Transverse colon (tissue), 4 donors: Measurements from ENCODE around the gene FSTL5. TPM values are rescaled to one million over a fixed set of nuclear protein-coding genes. Genes with fewer than 3 reads are reported as not detected.

ENCODE experiments used
- DNase-seq: peaks from one replicate; pipeline ENCODE4 v3.0.0-alpha.2; 2019
- H3K27ac ChIP-seq, 4 donors: fragments of 200-600 bp; sonication (generic); 2 replicates each; pipeline ENCODE4 v1.5.1; 2016 to 2018; ENCODE audit warnings: inconsistent platforms in 4 of 4
- H3K27me3 ChIP-seq: fragments of 200-600 bp; sonication (generic); 2 replicates; pipeline ENCODE4 v1.5.1; 2017; ENCODE audit warnings: inconsistent platforms
- H3K36me3 ChIP-seq, 4 donors: fragments of 200-600 bp; sonication (generic); 2 replicates each; pipeline ENCODE4 v1.5.1; 2017 to 2019; ENCODE audit warnings: inconsistent platforms in 4 of 4
- H3K4me1 ChIP-seq, 4 donors: fragments of 200-600 bp; sonication (generic); 2 replicates each; pipeline ENCODE4 v1.5.1; 2017 to 2020; ENCODE audit warnings: inconsistent platforms in 4 of 4
- H3K4me3 ChIP-seq, 4 donors: fragments of 200-600 bp; sonication (generic); 1 replicate in 1 of 4; 2 replicates in 3 of 4; pipeline versions ENCODE4 v1.5.1 to v1.6.1; 2017 to 2019; ENCODE audit warnings: inconsistent platforms in 4 of 4
- H3K9me3 ChIP-seq, 2 donors: fragments of 200-600 bp; sonication (generic); 2 replicates each; pipeline ENCODE4 v1.5.1; 2017 to 2019; ENCODE audit warnings: inconsistent platforms in 2 of 2
- EP300 ChIP-seq: sonication (generic); formaldehyde crosslinking; IDR thresholded peaks from one replicate; pipeline ENCODE4 v1.6.1; 2017; ENCODE audit warnings: antibody characterized with exemption, low read depth
- POLR2A ChIP-seq: fragments of 450-650 bp; IDR thresholded peaks from one replicate; pipeline ENCODE4 v1.6.1; 2016; ENCODE audit warnings: antibody characterized with exemption, mild to moderate bottlenecking, moderate library complexity
- POLR2AphosphoS5 ChIP-seq, 3 donors: sonication (generic); formaldehyde crosslinking; IDR thresholded peaks; one replicate each; pipeline ENCODE4 v1.6.1; 2016; ENCODE audit warnings: antibody characterized with exemption in 3 of 3
- WGBS, 2 donors: methylation state at CpG; one replicate each; pipeline ENCODE4 v1.1.5; 2018; ENCODE audit warnings: low coverage in 1 of 2; 5-methylcytosine and 5-hydroxymethylcytosine counted together
- in situ Hi-C, 4 donors: fragments of 200-750 bp; cut with MboI; loops; one replicate each; pipeline versions ENCODE4 v1.15.0 to v1.15.1; 2017; ENCODE audit warnings: low sequenced_read_pairs in 3 of 4, low pct_ligation_motif_present in 1 of 4, low pct_unique_long_range_greater_than_20kb in 1 of 4
- intact Hi-C: fragments of 100-400 bp; cut with DNase I; formaldehyde crosslinking; loops from one replicate; pipeline ENCODE4 v1.15.1; 2023; ENCODE audit warnings: low total_unique reads
- total RNA-seq, 4 donors: library from RNA; depleted of rRNA; stranded (reverse); fragments of >200 nt; gene quantifications; one replicate each; pipeline ENCODE4 v1.1.0, GENCODE V29; 2016
- TF ChIP-seq, protein P1 (sequence below), 5 experiments: fragments of 200-600 bp in 3 of 5; fragments of 450-650 bp in 2 of 5; sonication (generic) in 3 of 5; IDR thresholded peaks; 1 replicate in 2 of 5; 2 replicates in 3 of 5; pipeline ENCODE4 v1.5.1; 2016 to 2017; ENCODE audit warnings: antibody characterized with exemption in 5 of 5, inconsistent platforms in 3 of 5, mild to moderate bottlenecking in 2 of 5, moderate library complexity in 1 of 5

The FSTL5 gene
- total RNA-seq, 4 donors from 2014 or later: 0.14 to 0.16 TPM; not detected in 2

DNA sequence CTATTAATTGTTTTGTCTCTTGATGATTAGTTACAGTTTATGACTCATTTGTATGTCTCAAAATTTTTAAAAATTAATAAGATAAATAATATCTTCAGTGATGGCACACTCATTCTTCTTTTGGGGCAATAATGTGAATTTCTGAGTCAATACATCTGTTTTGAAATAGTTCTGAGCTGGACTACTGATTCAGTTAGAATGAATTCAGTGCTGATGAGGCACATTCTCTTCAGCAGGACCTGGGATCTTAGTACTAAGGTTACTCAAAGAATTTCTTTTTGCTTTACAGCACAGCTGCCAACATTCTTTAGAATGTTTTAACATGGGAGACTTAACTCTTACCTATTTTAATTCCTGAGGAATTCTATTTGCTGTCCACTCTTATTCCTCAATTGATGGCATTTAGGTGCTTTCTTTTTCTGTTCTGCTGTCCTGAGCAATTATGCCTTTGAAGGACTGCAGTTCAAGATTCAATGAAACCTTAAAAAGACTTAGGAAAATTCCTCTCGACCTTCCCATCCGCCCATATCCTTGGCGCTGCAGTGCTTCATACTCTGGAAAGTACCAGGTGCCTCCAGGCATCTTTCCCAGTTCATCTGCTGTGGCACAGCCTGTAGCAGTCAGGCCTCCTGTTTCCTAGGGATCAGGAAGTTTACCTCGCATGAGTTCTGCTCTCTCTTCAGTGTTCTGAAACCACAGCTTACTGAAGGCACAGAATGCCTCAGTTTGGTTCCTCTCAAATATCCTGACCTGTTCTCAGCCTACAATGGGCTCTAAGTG is 213.7 kb downstream of the FSTL5 start:
- WGBS, 2 donors: 66 to 87% methylated on average over 3 to 4 of the region's 4 CpGs
- no peak overlapping the region for H3K4me3 ChIP-seq
- no peaks in the 10 kb centered on the region for H3K9me3 ChIP-seq
- in situ Hi-C loops (no loop called here), intact Hi-C loops (no loop called here)
- no peak overlapping the region for H3K27ac ChIP-seq
- no peaks in the 10 kb centered on the region for H3K36me3 ChIP-seq
- no peaks in the 10 kb centered on the region for H3K27me3 ChIP-seq
- TF ChIP-seq, protein P1, sequence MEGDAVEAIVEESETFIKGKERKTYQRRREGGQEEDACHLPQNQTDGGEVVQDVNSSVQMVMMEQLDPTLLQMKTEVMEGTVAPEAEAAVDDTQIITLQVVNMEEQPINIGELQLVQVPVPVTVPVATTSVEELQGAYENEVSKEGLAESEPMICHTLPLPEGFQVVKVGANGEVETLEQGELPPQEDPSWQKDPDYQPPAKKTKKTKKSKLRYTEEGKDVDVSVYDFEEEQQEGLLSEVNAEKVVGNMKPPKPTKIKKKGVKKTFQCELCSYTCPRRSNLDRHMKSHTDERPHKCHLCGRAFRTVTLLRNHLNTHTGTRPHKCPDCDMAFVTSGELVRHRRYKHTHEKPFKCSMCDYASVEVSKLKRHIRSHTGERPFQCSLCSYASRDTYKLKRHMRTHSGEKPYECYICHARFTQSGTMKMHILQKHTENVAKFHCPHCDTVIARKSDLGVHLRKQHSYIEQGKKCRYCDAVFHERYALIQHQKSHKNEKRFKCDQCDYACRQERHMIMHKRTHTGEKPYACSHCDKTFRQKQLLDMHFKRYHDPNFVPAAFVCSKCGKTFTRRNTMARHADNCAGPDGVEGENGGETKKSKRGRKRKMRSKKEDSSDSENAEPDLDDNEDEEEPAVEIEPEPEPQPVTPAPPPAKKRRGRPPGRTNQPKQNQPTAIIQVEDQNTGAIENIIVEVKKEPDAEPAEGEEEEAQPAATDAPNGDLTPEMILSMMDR (IDR thresholded peaks at IDR 0.05): no peak
- TF ChIP-seq POLR2AphosphoS5 (IDR thresholded peaks at IDR 0.05): no peak
- no peak for TF ChIP-seq EP300
- TF ChIP-seq POLR2A: no peak
- H3K4me1 ChIP-seq: no peaks in the 10 kb centered on the region
- DNase-seq: no peak

DNA sequence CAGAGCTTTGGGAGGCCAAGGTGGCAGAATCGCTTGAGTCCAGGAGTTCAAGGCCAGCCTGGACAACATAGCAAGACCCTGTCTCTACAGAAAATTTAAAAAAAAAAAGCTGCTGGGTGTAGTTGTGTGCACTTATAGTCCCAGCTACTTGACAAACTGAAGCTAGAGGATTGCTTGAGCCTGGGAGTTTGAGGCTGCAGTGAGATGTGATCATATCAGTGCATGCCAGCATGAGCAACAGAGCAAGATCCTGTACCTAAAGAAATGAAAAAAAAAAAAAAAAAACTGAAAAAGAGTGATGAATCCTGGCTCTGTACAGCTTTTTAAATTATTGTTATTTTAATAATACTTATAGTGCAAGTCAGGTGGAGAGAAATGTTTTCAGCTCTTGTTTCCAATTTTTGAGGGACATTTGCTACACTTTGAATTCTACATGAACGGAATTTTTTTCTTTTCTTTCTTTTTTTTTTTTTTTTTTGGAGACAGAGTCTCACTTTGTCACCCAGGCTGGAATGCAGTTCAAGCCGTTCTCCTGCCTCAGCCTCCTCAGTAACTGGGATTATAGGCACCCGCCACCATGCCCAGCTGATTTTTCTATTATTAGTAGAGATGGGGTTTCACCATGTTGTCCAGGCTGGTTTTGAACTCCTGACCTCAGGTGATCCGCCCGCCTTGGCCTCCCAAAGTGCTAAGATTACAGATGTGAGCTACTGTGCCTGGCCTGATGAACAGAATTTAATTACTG is 215.6 kb downstream of the FSTL5 start:
- DNase-seq: no peak
- Histone ChIP-seq H3K4me3 (no peak overlapping the region), H3K36me3 (no peaks in the 10 kb centered on the region), H3K27ac (no peak overlapping the region), H3K9me3 (no peaks in the 10 kb centered on the region), H3K27me3 (no peaks in the 10 kb centered on the region), H3K4me1 (no peaks in the 10 kb centered on the region)
- TF ChIP-seq EP300 (no peak), POLR2A (no peak), POLR2AphosphoS5 (IDR thresholded peaks at IDR 0.05) (no peak)
- TF ChIP-seq, protein P1 (IDR thresholded peaks at IDR 0.05): no peak
- 75 to 93% methylated on average over 6 of the region's 6 CpGs for WGBS, 2 donors
- intact Hi-C loops (no loop called here), in situ Hi-C loops (no loop called here)

DNA sequence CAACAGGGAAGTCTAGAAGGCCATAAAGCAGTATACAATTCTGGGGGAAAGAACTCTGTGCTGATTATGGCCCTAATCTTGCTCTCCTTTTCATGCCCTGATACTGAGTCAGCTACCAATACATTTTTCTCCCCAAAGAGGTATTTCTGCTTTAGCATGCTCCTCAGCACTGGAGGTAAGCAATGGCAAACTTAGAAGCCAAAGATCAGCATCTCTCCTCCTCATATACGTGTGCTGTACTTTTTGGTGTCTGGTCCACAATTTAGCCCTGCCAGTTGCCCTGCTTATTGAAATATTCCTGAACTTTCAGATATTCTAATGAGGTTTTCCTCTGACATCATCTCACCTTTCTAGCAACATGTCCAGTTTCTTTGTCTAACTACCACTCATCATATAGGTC is 226.2 kb downstream of the FSTL5 start:
- intact Hi-C loops (no loop called here), in situ Hi-C loops (no loop called here)
- no peaks in the 10 kb centered on the region for H3K36me3 ChIP-seq
- no peak overlapping the region for H3K27ac ChIP-seq
- TF ChIP-seq POLR2A (no peak), POLR2AphosphoS5 (IDR thresholded peaks at IDR 0.05) (no peak), EP300 (no peak)
- H3K27me3 ChIP-seq: no peaks in the 10 kb centered on the region
- no peaks in the 10 kb centered on the region for H3K9me3 ChIP-seq
- no peaks in the 10 kb centered on the region for H3K4me1 ChIP-seq
- WGBS, 2 donors: 74% methylated on average over 1 of the region's 1 CpG; no CpG with 5 or more reads in 1 of the 2 donors
- no peak for DNase-seq
- H3K4me3 ChIP-seq: no peak overlapping the region

DNA sequence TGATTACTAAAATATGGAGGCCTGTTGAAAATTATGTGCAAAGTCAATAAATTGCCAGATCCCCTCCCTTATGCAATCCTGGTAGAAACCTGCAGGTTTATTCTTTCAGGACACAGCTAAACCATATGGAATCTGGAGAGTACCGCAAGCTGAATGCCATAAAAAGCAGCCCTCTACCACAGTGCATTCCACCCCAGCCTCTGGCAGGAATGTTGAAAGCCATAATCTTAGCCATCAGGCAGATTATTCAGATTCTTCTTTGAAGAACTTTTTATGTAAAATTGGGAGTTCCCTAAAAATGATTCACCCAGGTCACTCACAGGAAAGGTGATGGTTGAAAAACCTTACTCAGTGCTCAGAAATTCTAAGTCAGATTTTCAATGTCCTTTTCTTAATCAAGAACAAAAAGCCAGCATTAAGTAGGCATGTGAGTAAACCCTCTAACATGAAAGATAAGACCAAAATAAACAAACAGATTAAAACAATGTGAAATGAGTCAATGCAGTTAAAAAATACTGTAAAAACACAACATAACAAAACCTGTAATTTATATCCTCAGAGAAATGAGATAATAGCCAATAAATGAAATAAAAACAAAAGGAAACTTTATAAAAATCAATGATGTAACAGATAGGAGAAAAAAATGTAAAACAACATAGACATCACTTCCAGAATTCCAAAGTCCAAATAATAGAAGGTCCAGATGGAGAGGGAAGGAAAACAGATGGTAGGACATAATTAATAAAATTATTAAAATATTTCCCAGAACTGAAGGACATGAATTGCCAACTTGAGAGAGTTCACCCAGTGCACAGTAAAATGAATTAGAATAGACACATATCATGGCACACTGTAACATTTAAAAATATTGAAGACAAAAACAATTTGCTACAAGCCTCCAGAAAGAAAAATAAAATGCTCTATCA is 226.9 kb downstream of the FSTL5 start:
- H3K27ac ChIP-seq: no peak overlapping the region
- intact Hi-C loops: no loop called here
- no peaks in the 10 kb centered on the region for H3K9me3 ChIP-seq
- no peaks in the 10 kb centered on the region for H3K27me3 ChIP-seq
- 63% methylated on average over 1 of the region's 1 CpG; no CpG with 5 or more reads in 1 of the 2 donors for WGBS, 2 donors
- H3K4me1 ChIP-seq: no peaks in the 10 kb centered on the region
- no peak for DNase-seq
- in situ Hi-C loops: no loop called here
- no peaks in the 10 kb centered on the region for H3K36me3 ChIP-seq
- H3K4me3 ChIP-seq: no peak overlapping the region
- no peak for TF ChIP-seq POLR2A
- TF ChIP-seq EP300: no peak
- TF ChIP-seq, protein P1 (IDR thresholded peaks at IDR 0.05): no peak
- no peak for TF ChIP-seq POLR2AphosphoS5 (IDR thresholded peaks at IDR 0.05)
